Melanocyte of skin (primary cell): ENCODE measurements around the gene ETS2. TPM values are rescaled to one million over a fixed set of nuclear protein-coding genes. Genes with fewer than 3 reads are reported as not detected.

Source experiments
- total RNA-seq, 2 donors: library from RNA; depleted of rRNA; stranded (reverse); fragments of >200 nt; gene quantifications; 2 replicates each; pipeline ENCODE4 v1.2.3, GENCODE V29; 2012

The ETS2 gene
- 1 to 10 TPM; 3.8 to 6.0 TPM for total RNA-seq

DNA sequence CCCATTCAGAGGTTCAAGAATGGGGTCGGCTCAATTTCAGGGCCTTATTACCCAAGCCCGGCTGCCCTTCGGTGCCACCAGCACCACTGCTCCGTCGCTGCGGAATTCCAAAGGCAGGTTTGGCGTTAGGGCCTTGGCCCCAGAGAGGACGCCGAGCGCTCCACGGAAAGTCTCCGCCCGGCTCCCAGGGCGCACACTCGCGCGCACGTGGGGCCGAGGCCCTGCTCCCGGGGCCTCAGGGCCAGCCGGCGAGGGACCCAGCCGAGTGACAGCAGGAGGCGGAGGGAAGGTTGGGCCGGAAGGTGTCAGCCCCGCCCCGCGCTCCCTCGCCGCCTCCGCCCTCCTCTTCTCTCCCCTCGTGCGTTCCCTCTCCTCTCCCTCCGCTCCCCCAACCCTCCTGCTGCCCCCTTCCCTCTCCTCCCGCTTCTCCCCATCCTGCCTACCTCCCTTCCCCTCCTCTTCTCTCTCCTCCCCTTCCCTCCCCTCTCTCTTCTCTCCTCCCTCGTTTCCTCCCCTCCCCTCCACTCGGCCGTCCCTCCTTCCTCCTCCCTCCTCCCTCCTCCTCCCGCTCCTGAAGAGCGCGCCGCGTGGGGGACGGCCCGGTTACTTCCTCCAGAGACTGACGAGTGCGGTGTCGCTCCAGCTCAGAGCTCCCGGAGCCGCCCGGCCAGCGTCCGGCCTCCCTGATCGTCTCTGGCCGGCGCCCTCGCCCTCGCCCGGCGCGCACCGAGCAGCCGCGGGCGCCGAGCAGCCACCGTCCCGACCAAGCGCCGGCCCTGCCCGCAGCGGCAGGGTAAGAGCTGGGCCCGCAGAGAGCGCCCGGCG is at the start of gene ETS2:
ETS2 (plus strand) TSS at position 602 of the 825 bp plus-strand sequence. CDS start 4,106 bp downstream, outside the sequence.

